Heart left ventricle (tissue), 16 donors: Measurements from ENCODE around the gene HES6. TPM values are rescaled to one million over a fixed set of nuclear protein-coding genes. Genes with fewer than 3 reads are reported as not detected.

Experiments
- ATAC-seq, 4 donors: fragments of 200-7000 bp; cut with Tn5 transposase; one replicate each; pipeline ENCODE4 v1.9.1; 2020 to 2022; ENCODE audit warnings: moderate library complexity in 4 of 4, mild to moderate bottlenecking in 3 of 4, moderate number of reproducible peaks in 1 of 4
- DNase-seq, 5 donors: peaks; one replicate each; pipeline ENCODE4 v3.0.0-alpha.2; 2020
- H3K27ac ChIP-seq, 12 donors: fragments of 200-600 bp; sonication (generic) in 4 of 12; one replicate each; pipeline versions ENCODE4 v1.5.0 to v1.8.0; 2016 to 2022; ENCODE audit warnings: mild to moderate bottlenecking in 2 of 12
- H3K27me3 ChIP-seq, 9 donors: fragments of 200-600 bp; sonication (generic) in 2 of 9; one replicate each; pipeline versions ENCODE4 v1.5.1 to v1.8.0; 2016 to 2022; ENCODE audit warnings: mild to moderate bottlenecking in 3 of 9
- H3K36me3 ChIP-seq, 9 donors: fragments of 200-600 bp; sonication (generic) in 2 of 9; one replicate each; pipeline versions ENCODE4 v1.5.0 to v1.8.0; 2018 to 2022; ENCODE audit warnings: mild to moderate bottlenecking in 2 of 9
- H3K4me1 ChIP-seq, 12 donors: fragments of 200-600 bp; sonication (generic) in 4 of 12; one replicate each; pipeline versions ENCODE4 v1.5.0 to v1.8.0; 2016 to 2022; ENCODE audit warnings: mild to moderate bottlenecking in 3 of 12
- H3K4me3 ChIP-seq, 12 donors: fragments of 200-600 bp; sonication (generic) in 4 of 12; one replicate each; pipeline versions ENCODE4 v1.5.0 to v1.8.0; 2017 to 2022; ENCODE audit warnings: mild to moderate bottlenecking in 9 of 12, moderate library complexity in 4 of 12
- H3K9me3 ChIP-seq, 12 donors: fragments of 200-600 bp; sonication (generic) in 4 of 12; one replicate each; pipeline versions ENCODE4 v1.5.0 to v1.8.0; 2016 to 2022; ENCODE audit warnings: mild to moderate bottlenecking in 1 of 12
- CTCF ChIP-seq, 12 donors: fragments of 200-600 bp; sonication (generic) in 4 of 12; IDR thresholded peaks; one replicate each; pipeline versions ENCODE4 v1.5.0 to v1.8.0; 2018 to 2022; ENCODE audit warnings: antibody characterized with exemption in 12 of 12, mild to moderate bottlenecking in 5 of 12
- POLR2A ChIP-seq, 2 donors: fragments of 450-650 bp; IDR thresholded peaks; one replicate each; pipeline ENCODE4 v1.6.1; 2017; ENCODE audit warnings: antibody characterized with exemption in 2 of 2, mild to moderate bottlenecking in 2 of 2, moderate library complexity in 2 of 2
- WGBS, 4 donors: extraction: QIAGEN DNeasy Blood & Tissue Kit in 2 of 4; methylation state at CpG; one replicate each; pipeline versions ENCODE4 v1.1.5 to v1.1.7; 2013 to 2018; 5-methylcytosine and 5-hydroxymethylcytosine counted together
- intact Hi-C, 10 donors: fragments of 100-400 bp; cut with DNase I; formaldehyde crosslinking; loops; one replicate each; pipeline versions ENCODE4 v1.11.1 to v1.14.2; 2022
- polyA plus RNA-seq, 2 donors: library from polyadenylated mRNA; stranded (reverse); fragments of 200-250 nt; gene quantifications; one replicate each; pipeline ENCODE4 v1.2.3, GENCODE V29; 2013
- total RNA-seq, 9 donors: library from RNA; depleted of rRNA in 2 of 9; stranded (reverse); fragments of >200 nt in 2 of 9; fragmentation: NEBNext Ultra II Directional in 3 of 9; extraction: Animal tissue kit (Norgen Biotek cat#: 25700) in 3 of 9; gene quantifications; one replicate each; pipeline versions ENCODE4 v1.1.0 to v1.2.4, GENCODE V29; 2016 to 2023
- donor health status: ischemic (EF 13 %, LVEDD 7.1; RV severe dilation, severe dysfunction).
- donor health status: healthy with polysubstance abuse.
- donor health status: DM: no; HTN: yes; CAD: no.
- donor health status: DM: no; HTN: no; CAD: no.
- donor health status: ischemic (EF 25% LVEDD 6.9; RV normal size, moderate dysfunction).
- donor health status: ischemic (EF 25% LVEDD 5.7; RV mildly dilated, moderate dysfunction).
- donor health status: healthy.
- donor health status: DM: yes; HTN: yes; CAD: no.
- donor health status: ischemic (EF 35%, LVEDD 5.7; RV mildly dilated, moderate dysfunction).
- donor health status: nonischemic (EF 11% LVEDD 7.7; RV severe dilation, severe dysfunction).
- donor health status: DM: yes; HTN: yes; CAD: no.
- donor health status: PGD.
- donor health status: ischemic (EF 29% LVEDD 5.4; RV normal size, mild dysfunction).
- donor health status: nonischemic (EF 23%, LVEDD 6.1; RV moderate dilation, normal function).

Gene HES6
- total and polyA plus RNA-seq, 11 donors = 0.45 to 9.1 (median 3.6) TPM

GRCh38 chr2:238220892-238221521, 18.8 kb downstream of the HES6 start:
- intact Hi-C loops = no loop called here
- 67 to 82% (median 76%) methylated on average over 20 to 23 of the region's 23 CpGs for WGBS, 4 donors
- peak overlapping the region in 6 of 12 donors; percentile 10 to 37 (median 21) for H3K4me3 ChIP-seq
- ATAC-seq = peak in 2 of 4 donors; percentile 64 to 73
- H3K27ac ChIP-seq = peak overlapping the region in 4 of 12 donors; percentile 18 to 66 (median 44)
- no peak for DNase-seq
- peaks cover 0 to 14% (median 0%) of the 10 kb centered on the region in 12 donors for H3K4me1 ChIP-seq
- TF ChIP-seq CTCF (IDR thresholded peaks at IDR 0.05) (no peak), POLR2A (IDR thresholded peaks at IDR 0.05) (no peak)
- H3K27me3 ChIP-seq = no peaks in the 10 kb centered on the region
- no peaks in the 10 kb centered on the region for H3K9me3 ChIP-seq
- no peaks in the 10 kb centered on the region for H3K36me3 ChIP-seq

GRCh38 chr2:238220274-238220891, 19.5 kb downstream of the HES6 start:
- DNase-seq = no peak
- TF ChIP-seq CTCF (IDR thresholded peaks at IDR 0.05) = no peak
- no peak for TF ChIP-seq POLR2A (IDR thresholded peaks at IDR 0.05)
- Histone ChIP-seq H3K27me3 (peaks cover 0 to 2% (median 0%) of the 10 kb centered on the region in 9 donors), H3K9me3 (no peaks in the 10 kb centered on the region), H3K4me3 (peak overlapping the region in 1 of 12 donors; percentile 26), H3K36me3 (no peaks in the 10 kb centered on the region), H3K4me1 (peaks cover 0 to 11% (median 0%) of the 10 kb centered on the region in 12 donors), H3K27ac (peak overlapping the region in 1 of 12 donors; percentile 27)
- intact Hi-C loops = no loop called here
- no peak for ATAC-seq
- 77 to 97% (median 82%) methylated on average over 7 to 10 of the region's 10 CpGs for WGBS, 4 donors

- Histone ChIP-seq H3K27me3 (peaks cover 0 to 11% (median 0%) of the 10 kb centered on the region in 9 donors), H3K36me3 (no peaks in the 10 kb centered on the region), H3K27ac (peak overlapping the region in 3 of 12 donors; percentile 25 to 45 (median 36)), H3K4me1 (peaks cover 0 to 11% (median 0%) of the 10 kb centered on the region in 12 donors), H3K9me3 (no peaks in the 10 kb centered on the region), H3K4me3 (no peak overlapping the region)
- ATAC-seq (peak; percentile 80 to 86 (median 81)), DNase-seq (no peak)
- intact Hi-C loops = no loop called here
- TF ChIP-seq POLR2A (IDR thresholded peaks at IDR 0.05) (no peak), CTCF (IDR thresholded peaks at IDR 0.05) (no peak)
- whole genome bisulfite sequencing, 4 donors = 45 to 72% (median 68%) methylated on average over 2 of the region's 2 CpGs
Observed at GRCh38 chr2:238216651-238217184, 23.1 kb downstream of the HES6 start.

- ATAC-seq (no peak), DNase-seq (no peak)
- no peak overlapping the region for H3K4me3 ChIP-seq
- no peaks in the 10 kb centered on the region for H3K36me3 ChIP-seq
- TF ChIP-seq POLR2A (IDR thresholded peaks at IDR 0.05) = no peak
- TF ChIP-seq CTCF (IDR thresholded peaks at IDR 0.05) = no peak
- no peaks in the 10 kb centered on the region for H3K27me3 ChIP-seq
- peaks cover 0 to 13% (median 10%) of the 10 kb centered on the region in 12 donors for H3K4me1 ChIP-seq
- no peaks in the 10 kb centered on the region for H3K9me3 ChIP-seq
- WGBS, 4 donors = 73 to 77% (median 76%) methylated on average over 7 of the region's 7 CpGs
- no peak overlapping the region for H3K27ac ChIP-seq
- intact Hi-C loops = no loop called here
Observed at GRCh38 chr2:238207006-238207405, 32.8 kb downstream of the HES6 start.
